SU-DHL-6 (cell line): ENCODE data around the gene DNPH1.

Source experiments
- H2AFZ ChIP-seq: fragments of 200-600 bp; sonication (generic); 2 replicates; pipeline ENCODE4 v1.6.1; 2014; ENCODE audit warnings: low read depth, mild to moderate bottlenecking, moderate library complexity, mixed read lengths, antibody characterized with exemption, low read length; ENCODE audit not compliant: severe bottlenecking
- H3F3A ChIP-seq: fragments of 200-600 bp; shearing (Covaris generic); 2 replicates; pipeline ENCODE4 v1.6.0; 2016; ENCODE audit warnings: antibody characterized with exemption, mild to moderate bottlenecking; ENCODE audit not compliant: insufficient read depth
- H3K27ac ChIP-seq: fragments of 200-600 bp; sonication (generic); 2 replicates; pipeline ENCODE4 v1.5.1; 2016; ENCODE audit warnings: low read depth, mild to moderate bottlenecking, low read length, moderate library complexity, mixed read lengths
- H3K27me3 ChIP-seq: fragments of 200-600 bp; sonication (generic), shearing (Covaris generic); 2 replicates; pipeline ENCODE4 v1.6.0; 2014; ENCODE audit warnings: mild to moderate bottlenecking, low read length
- H3K36me3 ChIP-seq: fragments of 200-600 bp; sonication (generic); 2 replicates; pipeline ENCODE4 v1.6.1; 2014; ENCODE audit warnings: mild to moderate bottlenecking, low read length, mixed read lengths
- H3K4me2 ChIP-seq: fragments of 300-600, 200-600 bp; shearing (Covaris generic), sonication (generic); 2 replicates; pipeline ENCODE4 v1.6.0; 2014; ENCODE audit warnings: low read length, low read depth, mild to moderate bottlenecking; ENCODE audit not compliant: poor library complexity, severe bottlenecking
- H3K4me3 ChIP-seq: fragments of 200-600 bp; sonication (generic); 2 replicates; pipeline ENCODE4 v1.5.1; 2014; ENCODE audit warnings: antibody characterized with exemption, low read length, mild to moderate bottlenecking, mixed read lengths; ENCODE audit not compliant: insufficient read depth, poor library complexity, severe bottlenecking
- H3K79me2 ChIP-seq: fragments of 200-600 bp; sonication (generic); 2 replicates; pipeline ENCODE4 v1.6.1; 2014; ENCODE audit warnings: mild to moderate bottlenecking, low read length, moderate library complexity; ENCODE audit not compliant: insufficient read depth
- H3K9ac ChIP-seq: fragments of 200-600 bp; sonication (generic); 2 replicates; pipeline ENCODE4 v1.7.0; 2014; ENCODE audit warnings: mild to moderate bottlenecking, low read length
- H3K9me2 ChIP-seq: fragments of 200-600 bp; sonication (generic); replicated peaks from 2 replicates; pipeline ENCODE4 v1.6.1; 2014; ENCODE audit warnings: low read length; ENCODE audit not compliant: insufficient read depth
- H3K9me3 ChIP-seq: fragments of 200-600 bp; sonication (generic); 2 replicates; pipeline ENCODE4 v1.6.1; 2014; ENCODE audit warnings: low read length, mixed read lengths; ENCODE audit not compliant: insufficient read depth
- H4K20me1 ChIP-seq: fragments of 200-600 bp; sonication (generic); 2 replicates; pipeline ENCODE4 v1.6.1; 2014; ENCODE audit warnings: low read depth, mild to moderate bottlenecking, antibody characterized with exemption, low read length, moderate library complexity, mixed read lengths
- EZH2phosphoT487 ChIP-seq: fragments of 200-600 bp; sonication (generic), shearing (Covaris generic); conservative IDR thresholded peaks from 2 replicates; pipeline ENCODE4 v1.6.1; 2018; ENCODE audit warnings: mild to moderate bottlenecking, antibody characterized with exemption, low read length, moderate library complexity, mixed read lengths
- TF ChIP-seq, protein P1 (sequence below): fragments of 200-600 bp; sonication (generic); IDR thresholded peaks from one replicate; pipeline ENCODE4 v1.5.1; 2017; ENCODE audit warnings: antibody characterized with exemption, mild to moderate bottlenecking, low read length, moderate library complexity; ENCODE audit not compliant: insufficient read depth, poor library complexity, severe bottlenecking

DNPH1 gene

GRCh38 chr6:43242908-43243663, 13.8 kb upstream of the DNPH1 start, which contains the start of gene TTBK1:
Gene TTBK1 (plus strand): TSS chr6:43243481. CDS start chr6:43246661, 3,180 bp downstream.
- Histone ChIP-seq H3K4me3 (no peak within 1 kb of the TSS), H3K79me2 (no peaks in the 10 kb centered on the region), H3K9me2 (no peaks in the 10 kb centered on the region), H3K27ac (no peak within 1 kb of the TSS), H3F3A (peaks cover 5% of the 10 kb centered on the region; the same call in 1 of the 2 replicates), H4K20me1 (no peaks in the 10 kb centered on the region), H3K4me2 (no peak within 1 kb of the TSS), H3K27me3 (no peaks in the 10 kb centered on the region), H3K9ac (no peak within 1 kb of the TSS), H3K36me3 (no peaks in the 10 kb centered on the region), H3K9me3 (peaks cover 4% of the 10 kb centered on the region; the same call in 1 of the 2 replicates), H2AFZ (no peak within 1 kb of the TSS)
- TF ChIP-seq, protein P1, sequence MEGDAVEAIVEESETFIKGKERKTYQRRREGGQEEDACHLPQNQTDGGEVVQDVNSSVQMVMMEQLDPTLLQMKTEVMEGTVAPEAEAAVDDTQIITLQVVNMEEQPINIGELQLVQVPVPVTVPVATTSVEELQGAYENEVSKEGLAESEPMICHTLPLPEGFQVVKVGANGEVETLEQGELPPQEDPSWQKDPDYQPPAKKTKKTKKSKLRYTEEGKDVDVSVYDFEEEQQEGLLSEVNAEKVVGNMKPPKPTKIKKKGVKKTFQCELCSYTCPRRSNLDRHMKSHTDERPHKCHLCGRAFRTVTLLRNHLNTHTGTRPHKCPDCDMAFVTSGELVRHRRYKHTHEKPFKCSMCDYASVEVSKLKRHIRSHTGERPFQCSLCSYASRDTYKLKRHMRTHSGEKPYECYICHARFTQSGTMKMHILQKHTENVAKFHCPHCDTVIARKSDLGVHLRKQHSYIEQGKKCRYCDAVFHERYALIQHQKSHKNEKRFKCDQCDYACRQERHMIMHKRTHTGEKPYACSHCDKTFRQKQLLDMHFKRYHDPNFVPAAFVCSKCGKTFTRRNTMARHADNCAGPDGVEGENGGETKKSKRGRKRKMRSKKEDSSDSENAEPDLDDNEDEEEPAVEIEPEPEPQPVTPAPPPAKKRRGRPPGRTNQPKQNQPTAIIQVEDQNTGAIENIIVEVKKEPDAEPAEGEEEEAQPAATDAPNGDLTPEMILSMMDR, result no peak
- no peak for TF ChIP-seq EZH2phosphoT487

- H3K27me3 ChIP-seq, result no peaks in the 10 kb centered on the region
Observed at GRCh38 chr6:43241446-43241845, 12.2 kb upstream of the DNPH1 start.

DNA sequence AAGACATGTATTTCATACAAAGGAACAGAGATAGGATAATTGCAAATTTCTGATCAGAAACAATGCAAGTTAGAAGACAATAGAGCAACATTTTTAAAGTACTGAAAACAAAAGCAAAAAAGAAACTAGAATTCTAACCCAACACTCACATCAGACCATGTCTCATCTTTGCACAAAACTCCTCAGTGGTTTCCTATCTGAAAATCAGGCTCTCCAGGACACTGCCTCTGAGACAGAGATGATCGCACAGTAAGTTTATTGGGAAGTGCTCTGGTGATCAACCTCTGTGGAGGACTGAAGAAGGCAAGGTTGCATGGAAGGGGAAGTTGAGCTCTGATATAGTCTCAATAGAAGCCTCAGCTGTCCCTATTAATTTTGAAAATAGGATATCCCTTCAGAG, 11.7 kb upstream of the DNPH1 start:
- peaks cover 4% of the 10 kb centered on the region; the same call in 1 of the 2 replicates for H3K9me3 ChIP-seq
- no peaks in the 10 kb centered on the region for H3K9me2 ChIP-seq
- no peak overlapping the region for H3K4me2 ChIP-seq
- H3K27me3 ChIP-seq, result 0 out of 2 replicates have a peak, but pooled peaks cover 3% of the 10 kb centered on the region
- no peaks in the 10 kb centered on the region for H4K20me1 ChIP-seq
- peaks cover 5% of the 10 kb centered on the region; the same call in 1 of the 2 replicates for H3F3A ChIP-seq
- H3K9ac ChIP-seq, result no peak overlapping the region
- TF ChIP-seq, protein P1, result no peak
- TF ChIP-seq EZH2phosphoT487, result no peak
- no peaks in the 10 kb centered on the region for H3K36me3 ChIP-seq
- no peaks in the 10 kb centered on the region for H3K79me2 ChIP-seq
- no peak overlapping the region for H3K27ac ChIP-seq
- H3K4me3 ChIP-seq, result no peak overlapping the region
- H2AFZ ChIP-seq, result no peak overlapping the region

More at GRCh38 chr6:43241446-43241845, 12.2 kb upstream of the DNPH1 start:
- Histone ChIP-seq H3K79me2 (no peaks in the 10 kb centered on the region), H3K36me3 (no peaks in the 10 kb centered on the region), H2AFZ (no peak overlapping the region), H3K27ac (no peak overlapping the region), H3K9me2 (no peaks in the 10 kb centered on the region), H4K20me1 (no peaks in the 10 kb centered on the region), H3F3A (peaks cover 5% of the 10 kb centered on the region; the same call in 1 of the 2 replicates), H3K9me3 (peaks cover 4% of the 10 kb centered on the region; the same call in 1 of the 2 replicates), H3K4me3 (no peak overlapping the region), H3K9ac (no peak overlapping the region), H3K4me2 (no peak overlapping the region)
- no peak for TF ChIP-seq EZH2phosphoT487
- TF ChIP-seq, protein P1, result no peak
